SU-DHL-6 (cell line): ENCODE results near the gene GDF7.

ENCODE experiments used
- CTCF ChIP-seq: fragments of 200-600 bp; sonication (generic); IDR thresholded peaks from one replicate; pipeline ENCODE4 v1.5.1; 2017; ENCODE audit warnings: antibody characterized with exemption, mild to moderate bottlenecking, low read length, moderate library complexity; ENCODE audit not compliant: insufficient read depth, poor library complexity, severe bottlenecking
- EZH2phosphoT487 ChIP-seq: fragments of 200-600 bp; sonication (generic), shearing (Covaris generic); conservative IDR thresholded peaks from 2 replicates; pipeline ENCODE4 v1.6.1; 2018; ENCODE audit warnings: mild to moderate bottlenecking, antibody characterized with exemption, low read length, moderate library complexity, mixed read lengths

- TF ChIP-seq CTCF (no peak), EZH2phosphoT487 (no peak)
Observed at GRCh38 chr2:20667531-20668401, 822 bp downstream of the GDF7 start.
